Measurements from ENCODE around the gene RMI2.
"Not testable (repeated sequence)": the region's sequence is repeated elsewhere in the genome, so short reads cannot be mapped to it uniquely, and the experiment has no call there.

Gene RMI2

DNA sequence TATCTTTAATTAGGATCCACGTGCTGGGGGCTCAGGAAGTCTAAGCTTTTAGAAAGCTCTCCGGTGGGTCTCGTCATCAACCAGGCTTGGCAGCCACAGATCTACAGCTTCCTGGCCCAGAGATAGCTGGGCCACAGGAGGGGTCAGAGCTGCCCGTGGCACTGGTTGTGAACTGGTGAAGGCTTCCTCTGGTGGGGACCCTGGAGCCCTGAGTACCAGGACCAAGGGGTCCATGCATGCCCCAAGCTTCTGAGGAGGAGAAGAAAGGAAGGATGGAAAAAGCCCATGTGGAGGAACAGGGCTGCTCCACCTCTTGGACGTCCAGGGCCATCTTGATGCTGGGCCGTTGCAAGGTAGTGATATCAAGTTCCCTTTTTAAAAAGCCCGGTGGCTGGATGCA, 13.3 kb downstream of the RMI2 start:
- DNase-seq, result no peak

- DNase-seq, result no peak
These were observed 14.1 kb downstream of the RMI2 start for GRCh38 chr16:11359370-11359769.

- DNase-seq, result no peak
These were observed 15.5 kb downstream of the RMI2 start for GRCh38 chr16:11360641-11361373.

DNA sequence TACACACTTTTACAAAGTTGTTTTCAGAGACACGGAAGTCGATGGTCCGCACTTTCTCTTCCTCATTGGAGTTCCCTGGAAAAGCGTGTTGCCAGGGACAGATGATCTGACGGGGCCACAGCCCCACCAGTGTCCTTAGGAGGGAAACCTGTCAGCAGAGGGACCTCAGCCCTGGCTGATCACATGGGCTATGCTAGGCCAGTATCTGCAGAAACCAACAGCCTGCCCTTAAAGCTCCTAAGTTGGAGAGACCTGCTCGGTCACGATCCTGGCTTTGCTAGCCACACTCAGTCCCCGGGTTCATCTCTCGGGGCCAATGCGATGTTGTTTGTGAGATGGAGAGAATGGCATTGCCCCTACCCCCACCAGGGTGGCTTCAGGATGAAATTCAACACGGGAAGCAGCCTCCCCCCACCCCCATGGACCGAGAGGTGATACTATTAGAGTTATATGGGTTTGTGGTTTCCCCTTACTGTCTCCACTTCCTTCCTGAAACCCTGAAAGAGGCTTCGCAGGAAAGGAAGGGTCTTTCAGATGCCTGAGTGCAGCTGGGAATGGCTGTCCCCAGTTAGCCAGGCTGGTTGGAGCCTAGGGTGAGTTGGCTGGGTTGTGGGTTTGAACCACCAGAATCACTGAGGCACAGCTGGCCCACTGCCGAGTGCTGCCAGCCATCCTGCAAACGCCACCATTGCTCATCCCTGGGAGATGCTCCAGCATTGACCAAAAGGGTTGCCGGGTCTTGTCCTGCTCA, 16.6 kb downstream of the RMI2 start:
- DNase-seq, result no peak

- no peak for DNase-seq
These were observed 18.6 kb downstream of the RMI2 start for GRCh38 chr16:11363927-11364258.

DNA sequence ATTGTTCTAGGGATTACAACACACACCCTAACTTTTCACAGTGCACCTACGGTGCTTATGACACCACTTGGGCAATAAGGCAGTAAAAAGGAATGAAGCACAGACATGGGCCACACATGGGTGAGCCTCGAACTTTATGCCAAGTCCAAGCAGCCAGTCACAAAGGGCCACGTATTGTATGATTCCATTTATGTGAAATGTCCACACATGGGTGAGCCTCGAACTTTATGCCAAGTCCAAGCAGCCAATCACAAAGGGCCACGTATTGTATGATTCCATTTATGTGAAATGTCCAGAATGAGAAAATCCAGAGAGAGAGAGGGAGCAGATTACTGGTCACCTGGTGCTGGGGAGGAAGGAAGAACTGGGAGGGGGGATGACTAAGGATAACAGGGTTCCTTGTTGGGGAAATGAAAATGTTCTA, 22.2 kb downstream of the RMI2 start:
- no peak for DNase-seq

- no peak for DNase-seq
These were observed 25.0 kb downstream of the RMI2 start for GRCh38 chr16:11370084-11370931.

DNA sequence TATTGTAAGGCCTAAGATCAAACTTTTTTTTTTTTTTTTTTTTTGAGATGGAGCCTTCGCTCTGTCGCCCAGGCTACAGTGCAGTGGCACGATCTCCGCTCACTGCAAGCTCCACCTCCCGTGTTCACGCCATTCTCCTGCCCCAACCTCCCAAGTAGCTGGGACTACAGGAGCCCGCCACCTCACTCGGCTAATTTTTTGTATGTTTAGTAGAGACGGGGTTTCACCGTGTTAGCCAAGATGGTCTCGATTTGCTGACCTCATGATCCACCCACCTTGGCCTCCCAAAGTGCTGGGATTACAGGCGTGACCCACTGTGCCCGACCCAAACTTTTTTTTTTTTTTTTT, 25.6 kb downstream of the RMI2 start:
- not testable (repeated sequence) for DNase-seq

DNA sequence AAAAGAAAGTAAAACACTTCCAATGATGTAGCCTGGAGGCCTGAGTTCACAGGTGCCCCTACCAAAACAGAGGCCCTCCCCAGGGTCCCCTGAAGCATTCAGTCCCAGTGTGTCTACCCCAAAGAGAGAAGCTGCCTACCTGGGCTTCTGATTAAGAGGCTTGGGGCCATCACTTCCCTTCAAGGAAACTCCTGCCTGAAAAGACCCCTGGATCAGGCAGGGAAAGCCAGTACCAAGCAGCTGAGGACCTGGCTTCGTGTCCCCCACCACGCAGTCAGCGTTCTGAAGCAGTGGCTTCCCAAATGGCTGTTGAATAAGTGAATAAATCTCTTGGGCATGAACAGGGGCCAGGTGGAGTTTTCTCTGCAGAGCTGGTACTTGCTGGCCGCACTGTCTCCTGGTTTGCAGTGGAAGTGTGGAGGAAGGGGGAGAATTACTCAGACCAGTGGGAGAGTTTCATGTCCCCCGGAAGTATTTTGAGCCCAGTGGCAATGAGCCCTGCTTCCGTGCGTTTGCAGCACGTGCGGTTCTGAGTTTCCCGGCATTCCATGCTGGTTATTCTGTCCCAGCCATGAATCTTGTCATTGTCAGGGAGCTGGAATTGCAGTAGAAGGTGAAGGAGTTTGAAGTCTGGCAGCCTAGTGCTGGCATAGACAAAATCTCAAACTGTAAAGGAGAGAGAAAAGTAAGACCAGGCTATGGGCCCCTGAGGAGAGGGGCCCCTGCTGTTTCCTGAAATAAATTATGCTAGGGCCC, 27.0 kb downstream of the RMI2 start:
- DNase-seq, result no peak

DNA sequence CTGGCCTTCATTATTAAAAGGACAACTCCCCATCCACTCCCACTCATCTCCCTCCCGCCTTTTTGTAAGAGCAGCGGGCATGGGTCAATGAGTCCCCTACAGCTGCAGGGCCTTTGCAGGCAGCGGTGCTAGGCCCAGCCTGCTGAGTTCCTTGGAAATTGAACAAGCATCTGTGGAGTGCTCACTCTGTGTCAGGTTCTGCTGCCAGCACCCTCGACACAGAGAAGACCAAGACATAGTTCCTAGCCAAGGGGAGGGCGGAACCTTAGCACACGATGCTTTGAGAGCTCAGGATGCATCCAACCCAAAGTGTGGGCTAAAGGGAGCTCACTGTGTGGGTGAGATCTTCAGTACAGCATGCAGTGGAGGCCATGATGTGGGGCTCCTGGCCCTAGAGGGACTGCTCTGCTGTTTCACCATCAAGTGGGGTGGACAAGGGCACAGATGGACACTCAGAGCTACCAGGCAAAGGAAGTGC, 27.6 kb downstream of the RMI2 start:
- DNase-seq, result no peak

- no peak for DNase-seq
These were observed 29.0 kb downstream of the RMI2 start for GRCh38 chr16:11374255-11374654.

GRCh38 chr16:11377154-11377553, 31.9 kb downstream of the RMI2 start:
- DNase-seq, result no peak

DNA sequence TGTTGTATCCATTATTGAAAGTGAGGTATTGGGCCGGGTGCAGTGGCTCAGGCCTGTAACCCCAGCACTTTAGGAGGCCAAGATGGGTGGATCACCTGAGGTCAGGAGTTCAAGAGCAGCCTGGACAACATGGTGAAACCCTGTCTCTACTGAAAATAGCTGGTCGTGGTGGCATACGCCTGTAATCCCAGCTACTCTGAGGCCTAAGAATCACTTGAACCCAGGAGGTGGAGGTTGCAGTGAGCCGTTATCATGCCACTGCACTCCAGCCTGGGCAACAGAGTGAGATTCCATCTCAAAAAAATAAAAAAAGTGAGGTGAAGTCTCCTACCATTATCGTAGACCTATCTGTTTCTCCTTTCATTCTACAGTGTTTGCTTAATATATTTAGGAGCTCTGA, 33.7 kb downstream of the RMI2 start:
- DNase-seq, result not testable (repeated sequence)

DNA sequence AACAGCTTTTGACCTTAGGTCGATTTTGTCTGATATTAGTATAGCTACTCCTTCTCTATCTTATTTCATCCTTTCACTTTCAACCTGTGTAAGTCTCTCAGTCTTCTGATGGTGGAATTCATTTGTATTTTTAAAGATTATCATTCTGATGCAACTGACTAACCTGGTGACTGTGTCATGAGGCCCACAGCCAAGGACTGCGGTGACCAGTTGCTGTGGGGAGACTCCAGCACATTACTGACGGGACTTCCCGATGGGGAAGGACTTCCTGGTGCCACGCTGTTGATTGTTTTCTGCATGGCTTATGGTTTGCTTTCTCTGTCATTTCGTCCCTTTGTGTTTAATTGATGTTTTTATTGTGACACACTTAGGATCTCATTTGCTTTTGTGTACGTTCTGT, 34.2 kb downstream of the RMI2 start:
- no peak for DNase-seq

- DNase-seq, result no peak
These were observed 35.6 kb downstream of the RMI2 start for GRCh38 chr16:11380836-11381235.

GRCh38 chr16:11383481-11384183, 38.4 kb downstream of the RMI2 start:
- no peak for DNase-seq

DNA sequence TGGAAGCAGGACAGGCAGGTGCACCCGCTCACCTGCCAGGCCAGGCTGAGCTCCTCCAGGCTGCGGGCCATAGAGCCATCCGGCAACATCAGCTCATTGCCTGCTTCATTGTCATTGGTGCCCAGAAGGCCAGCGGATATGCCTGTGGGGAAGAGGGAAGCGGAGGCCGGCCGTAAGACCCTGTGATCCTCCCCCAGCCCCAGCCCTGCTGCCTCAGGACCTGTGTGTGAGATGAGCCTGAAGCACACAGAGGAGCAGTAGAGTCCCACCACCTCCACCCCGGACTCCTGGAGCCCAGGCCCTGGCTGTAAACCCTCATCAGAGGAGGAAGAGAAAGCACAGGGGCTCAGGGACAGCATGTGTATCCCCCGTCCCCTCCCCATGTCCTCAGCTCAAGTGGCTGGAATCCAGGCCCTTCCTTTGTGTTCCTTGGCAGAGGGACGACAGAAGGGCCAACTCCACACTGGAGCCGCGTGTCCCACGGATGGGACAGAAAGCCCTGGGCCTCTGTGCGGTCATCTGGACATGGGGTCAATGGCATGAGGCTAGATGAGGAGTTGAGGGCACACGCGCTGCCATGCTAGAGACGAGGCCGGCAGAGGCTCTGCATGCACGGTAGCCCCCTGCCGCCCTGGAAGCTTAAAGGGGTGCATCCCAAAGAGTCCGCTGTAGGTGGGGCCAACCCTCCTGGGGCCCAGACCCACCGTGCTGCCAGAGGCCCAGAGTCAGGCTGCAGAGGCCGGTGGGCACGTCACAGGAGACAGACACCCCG, 39.1 kb downstream of the RMI2 start:
- no peak for DNase-seq

GRCh38 chr16:11384956-11385586, 39.8 kb downstream of the RMI2 start:
- no peak for DNase-seq

DNA sequence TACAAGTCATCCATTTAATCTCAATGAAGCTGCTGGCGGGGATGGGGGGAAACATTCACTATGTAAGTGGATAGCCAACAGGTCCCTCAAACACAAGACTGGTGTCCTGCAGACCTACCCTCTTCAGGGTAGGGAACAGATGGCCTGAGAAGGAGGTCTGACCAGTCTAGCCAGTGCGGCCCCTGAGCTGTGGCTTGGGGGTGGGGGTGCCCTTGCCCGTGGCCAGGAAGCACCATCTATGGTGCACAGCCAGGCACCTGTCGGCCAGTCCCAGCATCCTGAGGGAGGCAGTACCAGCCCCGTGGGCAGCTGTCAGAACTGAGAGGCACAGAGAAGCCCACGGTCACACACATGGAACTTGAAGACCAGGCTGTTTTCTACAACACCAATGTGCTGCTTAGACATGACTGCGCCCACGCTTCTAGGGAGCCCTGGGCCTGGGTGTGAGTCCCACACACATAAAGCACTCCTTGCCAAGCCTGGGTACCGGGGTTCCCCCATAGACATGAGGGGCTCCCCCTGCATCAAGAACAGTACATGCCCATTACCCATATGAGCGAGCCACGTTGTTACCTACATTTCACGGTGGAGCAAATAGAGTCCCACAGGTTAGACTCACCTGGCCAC, 40.9 kb downstream of the RMI2 start:
- DNase-seq, result no peak

DNA sequence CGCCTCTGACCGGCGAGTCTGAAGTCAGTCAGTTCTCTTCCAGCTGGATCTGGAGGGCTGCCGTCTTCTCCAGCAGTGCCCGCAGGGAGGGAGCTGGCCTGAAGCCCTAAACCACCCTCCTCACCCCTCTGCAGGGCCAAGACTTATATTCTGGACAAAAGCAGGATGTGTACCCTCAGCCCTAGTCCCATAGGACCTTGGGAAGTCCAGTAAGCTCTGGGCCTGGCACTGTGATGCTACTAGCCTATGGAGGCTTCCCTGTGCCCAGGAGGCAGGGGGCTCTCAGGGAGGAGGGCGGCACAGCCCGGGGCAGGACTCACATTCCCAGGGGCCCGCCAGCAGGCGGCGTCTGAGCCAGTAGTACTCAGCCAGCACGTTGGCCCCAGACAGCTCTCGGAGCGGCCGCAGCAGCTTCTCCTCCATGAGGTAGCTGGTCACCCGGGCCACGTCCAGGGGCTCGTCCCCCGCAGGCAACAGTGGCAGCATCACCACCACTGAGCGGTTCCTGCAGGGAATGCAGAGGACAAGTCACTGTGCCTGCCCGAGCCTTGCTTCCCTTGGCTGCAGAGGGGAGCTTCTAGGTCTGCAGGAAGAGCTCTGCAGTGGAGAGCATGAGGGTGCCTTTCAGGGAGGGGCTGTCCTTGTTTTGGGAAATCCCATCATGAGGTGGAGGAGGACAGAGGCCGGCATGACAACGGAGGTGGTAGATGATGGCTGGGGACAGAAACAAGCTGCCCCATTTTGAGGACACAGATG, 41.7 kb downstream of the RMI2 start:
- DNase-seq, result peak; percentile 30
